ENCODE measurements around the gene SRBD1.

DNA sequence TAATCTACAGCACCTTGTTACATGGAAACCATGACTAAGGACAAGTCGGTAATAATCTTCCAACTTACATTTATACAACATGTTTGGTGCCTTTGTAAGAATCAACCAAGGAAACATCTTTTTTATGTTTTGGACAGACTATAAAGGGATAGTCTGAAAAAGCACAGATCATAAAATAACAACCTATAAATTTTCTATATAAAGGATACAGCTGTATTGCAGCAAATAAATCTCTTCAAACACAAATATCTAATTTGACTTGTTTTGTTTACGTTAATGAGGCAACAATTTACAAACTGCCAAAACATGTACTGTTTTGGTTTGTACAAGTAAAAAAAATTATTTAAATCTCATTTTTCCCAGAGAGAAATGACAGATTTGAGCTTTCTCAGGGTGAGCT lies 92.5 kb downstream of the SRBD1 start:
- TF ChIP-seq, protein P1, sequence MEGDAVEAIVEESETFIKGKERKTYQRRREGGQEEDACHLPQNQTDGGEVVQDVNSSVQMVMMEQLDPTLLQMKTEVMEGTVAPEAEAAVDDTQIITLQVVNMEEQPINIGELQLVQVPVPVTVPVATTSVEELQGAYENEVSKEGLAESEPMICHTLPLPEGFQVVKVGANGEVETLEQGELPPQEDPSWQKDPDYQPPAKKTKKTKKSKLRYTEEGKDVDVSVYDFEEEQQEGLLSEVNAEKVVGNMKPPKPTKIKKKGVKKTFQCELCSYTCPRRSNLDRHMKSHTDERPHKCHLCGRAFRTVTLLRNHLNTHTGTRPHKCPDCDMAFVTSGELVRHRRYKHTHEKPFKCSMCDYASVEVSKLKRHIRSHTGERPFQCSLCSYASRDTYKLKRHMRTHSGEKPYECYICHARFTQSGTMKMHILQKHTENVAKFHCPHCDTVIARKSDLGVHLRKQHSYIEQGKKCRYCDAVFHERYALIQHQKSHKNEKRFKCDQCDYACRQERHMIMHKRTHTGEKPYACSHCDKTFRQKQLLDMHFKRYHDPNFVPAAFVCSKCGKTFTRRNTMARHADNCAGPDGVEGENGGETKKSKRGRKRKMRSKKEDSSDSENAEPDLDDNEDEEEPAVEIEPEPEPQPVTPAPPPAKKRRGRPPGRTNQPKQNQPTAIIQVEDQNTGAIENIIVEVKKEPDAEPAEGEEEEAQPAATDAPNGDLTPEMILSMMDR (conservative IDR thresholded peaks at IDR 0.05 in 1 of 2, IDR thresholded peaks at IDR 0.05 in 1 of 2; ENCODE audit: extremely low read depth in 1 of 2, insufficient read depth in 1 of 2, low read depth in 1 of 2, low read length in 2 of 2) = no peak
- no peak for TF ChIP-seq EZH2 (IDR thresholded peaks at IDR 0.05; ENCODE audit: borderline replicate concordance, low read length)
